SH-SY5Y (cell line): ENCODE results near the gene ARHGDIB.

Experiments
- GATA2 ChIP-seq: IDR thresholded peaks from 2 replicates; pipeline ENCODE4 v1.6.1; 2011; ENCODE audit warnings: mild to moderate bottlenecking, low read depth, low read length
- GATA3 ChIP-seq: IDR thresholded peaks from 2 replicates; pipeline ENCODE4 v1.6.1; 2011; ENCODE audit warnings: low read depth, mild to moderate bottlenecking, low read length, moderate library complexity

DNA sequence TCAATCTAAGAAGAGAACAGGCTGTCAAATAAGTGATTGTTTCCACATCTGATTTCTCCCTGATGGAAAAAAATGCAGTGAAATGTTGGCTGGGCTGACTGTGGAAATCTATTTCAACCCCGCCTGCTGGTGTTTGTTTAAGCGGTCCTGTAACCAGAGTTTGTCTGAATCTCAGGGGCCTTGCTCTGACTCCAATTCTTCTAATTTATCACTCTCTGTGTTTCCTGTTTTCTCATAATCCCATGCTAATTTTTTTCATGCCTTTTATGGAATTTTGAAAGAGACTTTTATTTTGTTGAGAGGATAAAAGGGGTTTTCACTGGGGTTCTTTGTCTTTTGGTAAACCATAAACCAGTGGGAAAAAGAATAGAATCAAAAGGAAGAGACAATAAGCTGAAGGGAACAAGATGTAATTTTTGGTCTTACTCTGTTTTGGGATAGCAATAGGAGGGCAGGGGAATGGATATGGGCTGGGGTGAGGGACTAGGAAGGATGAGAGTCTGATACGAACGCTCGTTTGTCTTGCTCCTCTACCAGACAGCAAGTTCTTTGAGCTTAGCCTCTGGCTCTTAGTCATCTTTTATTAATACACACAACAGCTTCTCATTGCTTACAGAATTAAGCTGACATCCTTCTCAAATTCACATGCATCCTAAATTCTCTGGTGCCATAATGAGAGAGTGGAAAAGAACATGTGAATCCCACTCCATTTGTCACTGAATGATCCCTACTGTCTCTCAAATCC, 67.7 kb downstream of the ARHGDIB start:
- TF ChIP-seq GATA3 (no peak), GATA2 (no peak)
